SU-DHL-6 (cell line): Measurements from ENCODE around the gene GNPTAB.

ENCODE experiments used
- H2AFZ ChIP-seq: fragments of 200-600 bp; sonication (generic); 2 replicates; pipeline ENCODE4 v1.6.1; 2014; ENCODE audit warnings: low read depth, mild to moderate bottlenecking, moderate library complexity, mixed read lengths, antibody characterized with exemption, low read length; ENCODE audit not compliant: severe bottlenecking
- H3F3A ChIP-seq: fragments of 200-600 bp; shearing (Covaris generic); 2 replicates; pipeline ENCODE4 v1.6.0; 2016; ENCODE audit warnings: antibody characterized with exemption, mild to moderate bottlenecking; ENCODE audit not compliant: insufficient read depth
- H3K27ac ChIP-seq: fragments of 200-600 bp; sonication (generic); 2 replicates; pipeline ENCODE4 v1.5.1; 2016; ENCODE audit warnings: low read depth, mild to moderate bottlenecking, low read length, moderate library complexity, mixed read lengths
- H3K27me3 ChIP-seq: fragments of 200-600 bp; sonication (generic), shearing (Covaris generic); 2 replicates; pipeline ENCODE4 v1.6.0; 2014; ENCODE audit warnings: mild to moderate bottlenecking, low read length
- H3K36me3 ChIP-seq: fragments of 200-600 bp; sonication (generic); 2 replicates; pipeline ENCODE4 v1.6.1; 2014; ENCODE audit warnings: mild to moderate bottlenecking, low read length, mixed read lengths
- H3K4me2 ChIP-seq: fragments of 300-600, 200-600 bp; shearing (Covaris generic), sonication (generic); 2 replicates; pipeline ENCODE4 v1.6.0; 2014; ENCODE audit warnings: low read length, low read depth, mild to moderate bottlenecking; ENCODE audit not compliant: poor library complexity, severe bottlenecking
- H3K4me3 ChIP-seq: fragments of 200-600 bp; sonication (generic); 2 replicates; pipeline ENCODE4 v1.5.1; 2014; ENCODE audit warnings: antibody characterized with exemption, low read length, mild to moderate bottlenecking, mixed read lengths; ENCODE audit not compliant: insufficient read depth, poor library complexity, severe bottlenecking
- H3K79me2 ChIP-seq: fragments of 200-600 bp; sonication (generic); 2 replicates; pipeline ENCODE4 v1.6.1; 2014; ENCODE audit warnings: mild to moderate bottlenecking, low read length, moderate library complexity; ENCODE audit not compliant: insufficient read depth
- H3K9ac ChIP-seq: fragments of 200-600 bp; sonication (generic); 2 replicates; pipeline ENCODE4 v1.7.0; 2014; ENCODE audit warnings: mild to moderate bottlenecking, low read length
- H3K9me2 ChIP-seq: fragments of 200-600 bp; sonication (generic); replicated peaks from 2 replicates; pipeline ENCODE4 v1.6.1; 2014; ENCODE audit warnings: low read length; ENCODE audit not compliant: insufficient read depth
- H3K9me3 ChIP-seq: fragments of 200-600 bp; sonication (generic); 2 replicates; pipeline ENCODE4 v1.6.1; 2014; ENCODE audit warnings: low read length, mixed read lengths; ENCODE audit not compliant: insufficient read depth
- H4K20me1 ChIP-seq: fragments of 200-600 bp; sonication (generic); 2 replicates; pipeline ENCODE4 v1.6.1; 2014; ENCODE audit warnings: low read depth, mild to moderate bottlenecking, antibody characterized with exemption, low read length, moderate library complexity, mixed read lengths
- CTCF ChIP-seq: fragments of 200-600 bp; sonication (generic); IDR thresholded peaks from one replicate; pipeline ENCODE4 v1.5.1; 2017; ENCODE audit warnings: antibody characterized with exemption, mild to moderate bottlenecking, low read length, moderate library complexity; ENCODE audit not compliant: insufficient read depth, poor library complexity, severe bottlenecking
- EZH2phosphoT487 ChIP-seq: fragments of 200-600 bp; sonication (generic), shearing (Covaris generic); conservative IDR thresholded peaks from 2 replicates; pipeline ENCODE4 v1.6.1; 2018; ENCODE audit warnings: mild to moderate bottlenecking, antibody characterized with exemption, low read length, moderate library complexity, mixed read lengths

GNPTAB gene

GRCh38 chr12:101714877-101715444 is 115.8 kb downstream of the GNPTAB start:
- Histone ChIP-seq H3K79me2 (no peaks in the 10 kb centered on the region), H3K4me3 (no peak overlapping the region), H3K27me3 (no peaks in the 10 kb centered on the region), H3K27ac (no peak overlapping the region), H3K9me3 (no peaks in the 10 kb centered on the region), H3K9ac (no peak overlapping the region), H2AFZ (no peak overlapping the region), H3K4me2 (no peak overlapping the region), H3K36me3 (no peaks in the 10 kb centered on the region), H3K9me2 (no peaks in the 10 kb centered on the region), H4K20me1 (no peaks in the 10 kb centered on the region), H3F3A (no peaks in the 10 kb centered on the region)
- no peak for TF ChIP-seq CTCF
- no peak for TF ChIP-seq EZH2phosphoT487

- H3K27me3 ChIP-seq, result no peaks in the 10 kb centered on the region
- no peak overlapping the region for H3K27ac ChIP-seq
- H3K9ac ChIP-seq, result no peak overlapping the region
- H3F3A ChIP-seq, result no peaks in the 10 kb centered on the region
- no peak overlapping the region for H3K4me3 ChIP-seq
- no peaks in the 10 kb centered on the region for H3K9me2 ChIP-seq
- H2AFZ ChIP-seq, result no peak overlapping the region
- TF ChIP-seq CTCF, result no peak
- TF ChIP-seq EZH2phosphoT487, result no peak
- no peaks in the 10 kb centered on the region for H3K36me3 ChIP-seq
- no peaks in the 10 kb centered on the region for H3K9me3 ChIP-seq
- H3K4me2 ChIP-seq, result no peak overlapping the region
- H3K79me2 ChIP-seq, result no peaks in the 10 kb centered on the region
- no peaks in the 10 kb centered on the region for H4K20me1 ChIP-seq
Observed at GRCh38 chr12:101713930-101714329, 116.8 kb downstream of the GNPTAB start.

- H3K9me2 ChIP-seq, result no peaks in the 10 kb centered on the region
Observed at GRCh38 chr12:101713059-101713682, 117.6 kb downstream of the GNPTAB start.

More at GRCh38 chr12:101713059-101713682, 117.6 kb downstream of the GNPTAB start:
- Histone ChIP-seq H3K27ac (no peak overlapping the region), H3K4me3 (no peak overlapping the region), H3K36me3 (no peaks in the 10 kb centered on the region), H3K79me2 (no peaks in the 10 kb centered on the region), H2AFZ (no peak overlapping the region), H3F3A (no peaks in the 10 kb centered on the region), H3K9ac (no peak overlapping the region), H3K4me2 (no peak overlapping the region), H3K27me3 (no peaks in the 10 kb centered on the region), H3K9me3 (no peaks in the 10 kb centered on the region), H4K20me1 (no peaks in the 10 kb centered on the region)
- TF ChIP-seq EZH2phosphoT487 (no peak), CTCF (no peak)
